Left cardiac atrium (tissue), 4 donors: Measurements from ENCODE around the gene PKD1. TPM values are rescaled to one million over a fixed set of nuclear protein-coding genes. Genes with fewer than 3 reads are reported as not detected.

Source experiments
- ATAC-seq, 2 donors: fragments of 200-7000 bp; cut with Tn5 transposase; one replicate each; pipeline ENCODE4 v1.9.1; 2020; ENCODE audit warnings: mild to moderate bottlenecking in 2 of 2, moderate library complexity in 2 of 2
- DNase-seq: peaks from one replicate; pipeline ENCODE4 v3.0.0-alpha.2; 2020
- intact Hi-C, 2 donors: fragments of 100-400 bp; cut with DNase I; formaldehyde crosslinking; loops; one replicate each; pipeline versions ENCODE4 v1.14.1 to v1.15.1; 2022 to 2023
- total RNA-seq, 2 donors: library from RNA; stranded (reverse); fragmentation: NEBNext Ultra II Directional; extraction: Animal tissue kit (Norgen Biotek cat#: 25700); gene quantifications; one replicate each; pipeline ENCODE4 v1.2.1, GENCODE V29; 2021
- donor health status: DM: no; HTN: yes; CAD: no.
- donor health status: DM: no; HTN: yes; CAD: no; lungs with severe emphysema.
- donor health status: DM: yes; HTN: yes; CAD: no.
- donor health status: Dilated cardiomyopathy.

Gene PKD1
- total RNA-seq, 2 donors from 2014 or later: 82.2 to 104 TPM

GRCh38 chr16:2084895-2085625 lies 50.6 kb downstream of the PKD1 start:
- no peak for ATAC-seq
- DNase-seq: no peak
- intact Hi-C loops: no loop called here

- no peak for ATAC-seq
- intact Hi-C loops: no loop called here
- DNase-seq: no peak
Observed at GRCh38 chr16:2083876-2084780, 51.6 kb downstream of the PKD1 start.

- intact Hi-C loops: no loop called here
- DNase-seq (no peak), ATAC-seq (no peak)
Observed at GRCh38 chr16:2083409-2083808, 52.3 kb downstream of the PKD1 start.

- intact Hi-C loops: no loop called here
- peak in 1 of 2 donors; percentile 17 for ATAC-seq
- no peak for DNase-seq
Observed at GRCh38 chr16:2082983-2083364, 52.7 kb downstream of the PKD1 start.

GRCh38 chr16:2082171-2082982 lies 53.3 kb downstream of the PKD1 start:
- no peak for DNase-seq
- ATAC-seq: peak; percentile 12 to 56
- intact Hi-C loops: no loop called here

GRCh38 chr16:2081201-2082084 lies 54.3 kb downstream of the PKD1 start:
- ATAC-seq: peak in 1 of 2 donors; percentile 6
- intact Hi-C loops: no loop called here
- no peak for DNase-seq

- intact Hi-C loops: no loop called here
- DNase-seq (peak; percentile 19), ATAC-seq (no peak)
Observed at GRCh38 chr16:2079991-2080390, 55.7 kb downstream of the PKD1 start.

- intact Hi-C loops: no loop called here
- ATAC-seq (no peak), DNase-seq (no peak)
Observed at GRCh38 chr16:2079311-2079800, 56.3 kb downstream of the PKD1 start.

GRCh38 chr16:2078691-2079090 lies 57.0 kb downstream of the PKD1 start:
- ATAC-seq (no peak), DNase-seq (no peak)
- intact Hi-C loops: no loop called here

- intact Hi-C loops: no loop called here
Observed at GRCh38 chr16:2078096-2078495, 57.6 kb downstream of the PKD1 start.

GRCh38 chr16:2077696-2078095 lies 58.0 kb downstream of the PKD1 start:
- no peak for ATAC-seq
- intact Hi-C loops: no loop called here
- DNase-seq: no peak

More at GRCh38 chr16:2078096-2078495, 57.6 kb downstream of the PKD1 start:
- ATAC-seq: no peak
- no peak for DNase-seq

GRCh38 chr16:2077016-2077415 lies 58.7 kb downstream of the PKD1 start:
- no peak for DNase-seq
- intact Hi-C loops: no loop called here
- no peak for ATAC-seq

GRCh38 chr16:2076072-2076865 lies 59.4 kb downstream of the PKD1 start:
- ATAC-seq (no peak), DNase-seq (no peak)
- intact Hi-C loops: no loop called here

GRCh38 chr16:2075631-2076030 lies 60.1 kb downstream of the PKD1 start:
- no peak for ATAC-seq
- no peak for DNase-seq
- intact Hi-C loops: no loop called here

- ATAC-seq (no peak), DNase-seq (peak; percentile 18)
- intact Hi-C loops: no loop called here
Observed at GRCh38 chr16:2074071-2074470, 61.6 kb downstream of the PKD1 start.

GRCh38 chr16:2072926-2073325 lies 62.8 kb downstream of the PKD1 start:
- ATAC-seq (no peak), DNase-seq (no peak)
- intact Hi-C loops: no loop called here

- DNase-seq (peak; percentile 25), ATAC-seq (peak; percentile 37 to 46)
- intact Hi-C loops: no loop called here
Observed at GRCh38 chr16:2071454-2072202, 64.1 kb downstream of the PKD1 start.
